ENCODE results near the gene EHMT1. TPM values are rescaled to one million over a fixed set of nuclear protein-coding genes. Genes with fewer than 3 reads are reported as not detected.

EHMT1 gene
- total RNA-seq, 1 experiment from 2014 or later: 112 TPM

DNA sequence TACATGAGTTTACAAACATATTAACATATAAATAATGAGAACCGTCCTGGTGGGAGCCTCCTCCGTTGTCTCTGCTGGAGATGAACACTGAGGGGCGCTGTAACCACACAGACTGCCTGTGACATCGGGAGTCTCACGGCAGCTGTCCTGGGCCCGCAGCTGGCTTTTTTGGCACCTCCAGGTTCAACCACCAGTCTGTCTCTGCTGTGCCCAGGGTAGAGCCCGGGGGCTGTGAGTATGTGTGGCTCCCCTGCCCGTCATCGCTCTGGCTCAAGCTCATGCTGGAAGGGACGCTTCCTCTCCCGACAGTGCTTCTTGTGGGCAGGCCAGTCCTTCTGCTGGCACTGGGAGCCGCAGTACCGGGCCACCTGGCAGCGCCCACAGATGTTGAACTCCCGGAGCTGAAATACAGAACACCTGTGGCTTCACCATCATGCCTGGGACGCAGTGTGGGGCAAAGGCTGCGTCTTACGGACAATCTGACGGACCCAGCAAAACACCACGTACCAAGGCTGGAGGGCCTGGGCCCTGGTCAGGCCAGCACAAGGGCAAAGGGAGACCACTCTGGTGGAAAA, 36.4 kb upstream of the EHMT1 start:
- no peaks in the 10 kb centered on the region for H3K27me3 Mint-ChIP-seq (ENCODE audit: low read depth)
- no peak overlapping the region for H2BK120ac ChIP-seq (ENCODE audit: low read depth, low read length, poor library complexity, severe bottlenecking)
- H3T11ph ChIP-seq (ENCODE audit: low read length): no peak overlapping the region
- peaks cover 20 to 73% (median 56%) of the 10 kb centered on the region in 3 experiments; a peak in 6 of 7 replicates for H3K36me3 Mint-ChIP-seq (ENCODE audit: insufficient read depth in 1 of 3, low read depth in 3 of 3)
- no peak overlapping the region for H3K27ac ChIP-seq (ENCODE audit: insufficient read length, low read depth, low read length)
- no peak overlapping the region for H4K8ac ChIP-seq (replicated peaks; ENCODE audit: insufficient read length, low read depth, low read length)
- H2AFZ ChIP-seq (ENCODE audit: low read length): no peak overlapping the region
- H3K27me3 ChIP-seq (ENCODE audit: insufficient read depth, low read length): no peaks in the 10 kb centered on the region
- no peak overlapping the region for H2BK5ac ChIP-seq (ENCODE audit: insufficient read length, low read length)
- H2BK15ac ChIP-seq (ENCODE audit: low read depth, low read length): no peak overlapping the region
- H3K9me3 Mint-ChIP-seq: no peaks in the 10 kb centered on the region
- 0 out of 7 replicates have a peak overlapping the region, but pooled peaks of 1 of the 3 experiments have one; percentile 27 for H3K27ac Mint-ChIP-seq
- H2AK5ac ChIP-seq (ENCODE audit: insufficient read length, low read length): no peak overlapping the region
- H3K9ac ChIP-seq (ENCODE audit: extremely low read depth, insufficient read length, low read length): no peak overlapping the region
- H4K5ac ChIP-seq (ENCODE audit: insufficient read length, low read depth, low read length): no peak overlapping the region
- no peak overlapping the region; a peak in 1 of 5 replicates for H3K4me3 Mint-ChIP-seq
- H3K79me1 ChIP-seq (ENCODE audit: insufficient read depth, low read depth, low read length, poor library complexity, severe bottlenecking): peaks cover 5% of the 10 kb centered on the region
- no peak overlapping the region for H3K4me2 ChIP-seq (ENCODE audit: insufficient read depth, insufficient read length, low read length)
- H3K9me3 ChIP-seq (ENCODE audit: control insufficient read depth, low read depth, low read length): no peaks in the 10 kb centered on the region
- peaks cover 6% of the 10 kb centered on the region; the same call in 1 of the 2 replicates for H3K79me2 ChIP-seq (ENCODE audit: insufficient read depth, low read length)
- H4K20me1 ChIP-seq (ENCODE audit: control insufficient read depth, insufficient read depth, insufficient read length): no peaks in the 10 kb centered on the region
- no peaks in the 10 kb centered on the region for H3K4me1 ChIP-seq (ENCODE audit: insufficient read depth, low read length)
- WGBS (ENCODE audit: extremely low coverage, insufficient read length, low lambda C conversion rate): no CpG with 5 or more reads among the region's 20 CpGs
- H2BK20ac ChIP-seq (ENCODE audit: low read depth, low read length, poor library complexity, severe bottlenecking): no peak overlapping the region
- no peak overlapping the region for H3K56ac ChIP-seq (ENCODE audit: insufficient read length, low read depth, low read length)
- H3K23me2 ChIP-seq (ENCODE audit: insufficient read length, low read depth, low read length, poor library complexity, severe bottlenecking): peaks cover 10% of the 10 kb centered on the region
- H3K4me1 Mint-ChIP-seq: peaks cover 24 to 35% of the 10 kb centered on the region in 2 experiments
- no peak overlapping the region for H3K18ac ChIP-seq (ENCODE audit: insufficient read length, low read depth, low read length)
- H3K14ac ChIP-seq (ENCODE audit: insufficient read depth, low read length): no peak overlapping the region; the same call in 1 of the 2 replicates
- no peak overlapping the region for H3K23ac ChIP-seq (ENCODE audit: insufficient read length, low read depth, low read length)
- H2BK12ac ChIP-seq (ENCODE audit: insufficient read length, low read depth, low read length): no peak overlapping the region
- peak; percentile 75 for TF ChIP-seq CTCF (conservative IDR thresholded peaks at IDR 0.05)
- H4K91ac ChIP-seq (ENCODE audit: insufficient read length, low read depth, low read length): no peak overlapping the region
- H3K4ac ChIP-seq (ENCODE audit: low read depth, low read length): no peak overlapping the region
- DNase-seq: peak; percentile 61

Measured in H9 (cell line).